ENCODE results near the gene APLP1.
"Not testable (repeated sequence)": the region's sequence is repeated elsewhere in the genome, so short reads cannot be mapped to it uniquely, and the experiment has no call there.

APLP1 gene

DNA sequence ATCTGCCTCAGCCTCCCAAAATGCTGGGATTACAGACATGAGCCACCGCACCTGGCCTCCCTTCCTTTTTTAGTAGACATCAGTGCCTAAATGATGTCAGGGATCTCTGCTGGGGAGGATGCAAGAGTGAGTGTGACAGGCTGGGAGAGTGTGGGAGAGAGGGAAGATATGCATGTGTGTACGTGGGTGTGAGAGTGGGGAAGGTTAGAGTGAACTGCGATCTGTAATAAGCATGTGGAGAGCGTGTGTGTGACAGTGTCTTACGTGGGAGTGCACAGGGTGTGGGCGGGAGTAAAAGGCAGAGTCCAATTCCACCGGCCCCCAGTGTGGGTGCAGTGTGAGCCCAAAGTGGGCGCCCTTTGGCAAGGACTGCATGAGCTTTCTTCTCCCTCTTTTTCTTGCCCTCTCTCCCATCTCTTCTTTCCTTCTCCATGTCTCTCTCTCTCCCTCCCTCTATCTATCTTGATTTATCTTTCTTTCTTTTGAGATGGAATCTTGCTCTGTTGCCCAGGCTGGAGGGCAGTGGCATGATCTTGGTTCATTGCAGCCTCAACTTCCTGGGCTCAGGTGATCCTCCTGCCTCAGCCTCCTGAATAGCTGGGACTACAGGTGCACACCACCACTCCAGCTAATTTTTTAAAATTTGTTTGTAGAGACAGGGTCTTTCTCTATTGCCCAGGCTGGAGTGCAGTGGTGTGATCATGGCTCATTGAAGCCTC, 15.2 kb upstream of the APLP1 start:
- no peak for DNase-seq

DNA sequence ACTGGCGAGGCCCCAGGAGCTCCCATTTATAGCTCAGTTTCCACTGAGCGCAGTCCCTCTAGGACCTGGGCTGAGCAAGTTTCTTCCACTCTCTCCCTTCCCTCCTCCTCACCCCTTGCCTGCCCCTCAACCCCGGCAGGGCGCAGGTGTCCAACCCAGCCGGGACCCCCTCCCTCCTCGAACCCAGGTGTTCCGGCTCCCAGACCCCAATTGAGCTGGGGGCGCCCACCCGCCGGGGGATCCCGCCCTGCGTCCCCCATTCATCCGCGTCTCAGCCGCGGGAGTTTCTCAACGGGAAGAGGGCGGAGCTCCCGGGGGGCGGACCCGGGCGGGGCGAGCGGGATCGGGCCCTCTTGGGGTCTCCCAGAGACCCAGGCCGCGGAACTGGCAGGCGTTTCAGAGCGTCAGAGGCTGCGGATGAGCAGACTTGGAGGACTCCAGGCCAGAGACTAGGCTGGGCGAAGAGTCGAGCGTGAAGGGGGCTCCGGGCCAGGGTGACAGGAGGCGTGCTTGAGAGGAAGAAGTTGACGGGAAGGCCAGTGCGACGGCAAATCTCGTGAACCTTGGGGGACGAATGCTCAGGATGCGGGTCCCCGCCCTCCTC, 11.7 kb upstream of the APLP1 start, which contains the start of gene KIRREL2:
TSS of gene KIRREL2 (plus strand) at position 366 of the 604 bp plus-strand sequence. CDS start at position 575, 209 bp downstream.
- DNase-seq, result no peak

DNA sequence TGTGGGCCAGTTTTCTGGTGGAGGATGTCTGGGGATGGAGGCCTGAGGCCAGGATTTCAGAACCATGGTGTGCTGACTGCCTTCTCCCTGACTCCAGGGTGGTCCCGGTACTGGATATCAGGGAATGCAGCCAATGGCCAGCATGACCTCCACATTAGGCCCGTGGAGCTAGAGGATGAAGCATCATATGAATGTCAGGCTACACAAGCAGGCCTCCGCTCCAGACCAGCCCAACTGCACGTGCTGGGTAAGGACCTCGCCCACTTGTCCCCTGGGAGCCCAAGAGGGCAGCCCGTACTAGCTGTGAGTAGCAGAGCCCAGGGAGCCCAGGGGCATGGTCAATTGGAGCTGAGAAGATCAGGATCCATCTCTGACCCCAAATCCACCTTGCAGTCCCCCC, 10.1 kb upstream of the APLP1 start:
- DNase-seq, result no peak

DNA sequence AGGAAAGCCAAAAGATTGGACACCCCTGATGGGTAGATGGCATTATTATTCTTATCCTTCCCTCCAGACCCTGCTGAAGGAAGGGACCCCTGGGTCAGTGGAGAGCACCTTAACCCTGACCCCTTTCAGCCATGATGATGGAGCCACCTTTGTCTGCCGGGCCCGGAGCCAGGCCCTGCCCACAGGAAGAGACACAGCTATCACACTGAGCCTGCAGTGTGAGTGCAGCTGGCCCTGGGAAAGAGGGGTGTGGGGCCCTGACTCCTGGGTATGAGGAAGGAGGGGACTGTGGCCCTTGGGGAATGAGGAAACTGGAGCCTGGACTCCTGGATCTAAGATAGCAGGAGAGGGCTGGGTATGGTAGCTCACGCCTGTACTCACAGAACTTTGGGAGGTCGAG, 9.0 kb upstream of the APLP1 start:
- no peak for DNase-seq

DNA sequence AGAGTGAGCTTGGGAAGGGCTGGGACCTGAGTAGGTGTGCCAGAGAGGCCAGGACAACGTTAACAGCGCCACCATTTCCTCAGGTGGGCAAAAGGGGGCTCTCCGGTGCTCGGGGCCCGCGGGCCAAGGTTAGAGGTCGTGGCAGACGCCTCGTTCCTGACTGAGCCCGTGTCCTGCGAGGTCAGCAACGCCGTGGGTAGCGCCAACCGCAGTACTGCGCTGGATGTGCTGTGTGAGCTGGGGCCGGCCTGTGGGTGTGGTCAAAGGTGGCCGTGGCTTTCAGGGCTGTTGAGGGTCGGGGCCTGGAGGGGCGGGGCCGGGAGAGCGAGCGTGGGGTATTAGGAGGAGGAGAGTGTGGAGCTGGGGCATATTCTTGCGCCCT, 7.9 kb upstream of the APLP1 start:
- DNase-seq, result no peak

DNA sequence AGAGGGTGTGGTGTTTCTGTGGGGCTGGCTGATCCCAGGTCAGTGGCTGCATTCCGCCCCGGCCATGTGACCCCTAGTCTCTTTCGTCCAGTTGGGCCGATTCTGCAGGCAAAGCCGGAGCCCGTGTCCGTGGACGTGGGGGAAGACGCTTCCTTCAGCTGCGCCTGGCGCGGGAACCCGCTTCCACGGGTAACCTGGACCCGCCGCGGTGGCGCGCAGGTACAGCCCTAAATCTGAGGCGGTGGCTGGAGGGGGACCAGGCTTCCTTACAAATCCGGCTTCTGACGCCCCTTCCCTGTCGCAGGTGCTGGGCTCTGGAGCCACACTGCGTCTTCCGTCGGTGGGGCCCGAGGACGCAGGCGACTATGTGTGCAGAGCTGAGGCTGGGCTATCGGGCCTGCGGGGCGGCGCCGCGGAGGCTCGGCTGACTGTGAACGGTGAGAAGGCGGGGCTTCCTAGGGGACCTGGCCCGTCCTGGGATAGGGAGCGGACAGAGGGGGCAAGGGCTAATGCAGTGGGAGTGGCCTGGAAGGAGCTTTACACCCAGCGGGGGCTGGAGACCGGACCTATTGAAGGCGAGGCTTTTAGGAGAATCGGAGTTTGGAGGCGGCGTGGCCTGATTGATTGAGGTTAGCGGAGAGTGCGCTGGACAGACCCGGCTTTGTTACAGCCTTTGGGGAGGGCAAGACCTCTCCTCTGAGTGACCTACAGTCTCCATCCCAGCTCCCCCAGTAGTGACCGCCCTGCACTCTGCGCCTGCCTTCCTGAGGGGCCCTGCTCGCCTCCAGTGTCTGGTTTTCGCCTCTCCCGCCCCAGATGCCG, 7.3 kb upstream of the APLP1 start:
- no peak for DNase-seq

DNA sequence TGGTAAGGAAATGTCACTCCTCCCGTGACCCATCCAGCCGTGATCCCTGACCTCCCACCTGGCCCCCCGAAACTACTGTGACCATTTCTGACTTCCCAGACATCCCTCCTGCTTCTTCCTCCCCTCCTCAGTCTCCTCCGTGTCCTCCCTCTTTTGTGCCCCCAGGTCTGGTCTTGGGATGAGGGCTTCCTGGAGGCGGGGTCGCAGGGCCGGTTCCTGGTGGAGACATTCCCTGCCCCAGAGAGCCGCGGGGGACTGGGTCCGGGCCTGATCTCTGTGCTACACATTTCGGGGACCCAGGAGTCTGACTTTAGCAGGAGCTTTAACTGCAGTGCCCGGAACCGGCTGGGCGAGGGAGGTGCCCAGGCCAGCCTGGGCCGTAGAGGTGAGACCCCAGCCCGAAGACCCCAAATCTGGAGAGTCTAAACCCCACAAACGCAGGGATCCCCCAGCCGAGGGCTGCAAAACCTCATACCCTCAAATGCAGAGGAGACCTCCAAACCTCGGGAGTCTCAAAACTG, 6.7 kb upstream of the APLP1 start:
- DNase-seq, result no peak

DNA sequence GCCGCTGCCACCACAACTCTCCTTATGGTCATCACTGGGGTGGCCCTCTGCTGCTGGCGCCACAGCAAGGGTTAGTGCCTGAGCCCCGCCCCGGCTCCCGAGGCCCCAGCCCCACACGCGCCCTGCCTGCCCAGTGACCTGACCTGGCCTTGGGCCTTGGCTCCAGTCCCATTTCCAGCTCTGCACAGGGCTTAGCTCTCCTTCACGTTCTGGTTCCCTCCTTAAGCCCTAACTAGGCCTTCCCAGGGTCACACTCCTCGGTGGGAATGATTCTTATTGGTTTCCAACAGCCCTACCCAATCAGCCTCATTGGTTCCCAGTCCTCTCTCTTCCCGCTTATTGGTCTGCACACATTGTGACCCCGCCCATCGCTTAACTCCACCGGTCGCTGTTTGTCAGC, 5.8 kb upstream of the APLP1 start:
- DNase-seq, result no peak

DNA sequence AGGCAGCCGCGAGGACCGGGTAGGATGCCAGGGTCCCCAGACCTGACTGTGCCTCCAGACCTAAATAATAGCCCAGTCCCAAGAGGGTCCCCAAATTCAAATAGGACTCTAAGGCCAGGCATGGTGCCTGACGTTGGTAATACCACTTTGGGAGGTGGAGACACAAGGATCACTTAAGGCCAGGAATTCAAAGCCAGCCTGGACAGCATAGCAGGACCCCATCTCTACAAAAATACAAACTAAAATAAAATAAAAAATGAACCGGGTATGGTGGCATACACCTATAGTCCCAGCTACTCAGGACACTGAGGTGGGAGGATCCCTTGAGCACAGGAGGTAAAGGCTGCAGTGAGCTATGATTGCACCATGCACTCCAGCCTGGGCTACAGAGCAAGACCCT, 5.4 kb upstream of the APLP1 start:
- no peak for DNase-seq

DNA sequence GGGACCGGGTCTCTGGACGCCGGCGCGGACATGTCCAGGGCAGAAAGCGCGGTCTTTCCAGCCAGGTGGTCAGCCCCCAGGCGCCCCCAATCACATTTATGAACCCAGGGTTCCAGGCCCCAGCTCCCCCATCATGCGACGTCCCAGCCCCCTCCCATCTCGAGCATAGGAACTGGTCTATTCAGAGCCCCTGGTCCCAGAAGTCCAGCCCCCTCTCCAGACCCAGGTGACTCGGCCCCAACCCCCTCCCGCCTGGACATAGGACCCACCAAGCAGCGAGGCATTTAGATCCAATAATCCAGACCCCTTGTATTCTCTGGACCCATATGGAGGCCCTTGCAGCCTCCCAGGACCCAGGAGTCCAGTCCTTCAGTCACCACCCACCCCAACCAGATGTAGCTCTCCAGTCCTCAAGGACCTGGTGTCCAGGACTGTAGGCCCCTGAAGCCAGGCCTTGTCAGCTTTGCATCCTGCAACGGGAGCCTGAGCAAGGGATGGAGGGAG, 501 bp downstream of the APLP1 start:
- no peak for DNase-seq

DNA sequence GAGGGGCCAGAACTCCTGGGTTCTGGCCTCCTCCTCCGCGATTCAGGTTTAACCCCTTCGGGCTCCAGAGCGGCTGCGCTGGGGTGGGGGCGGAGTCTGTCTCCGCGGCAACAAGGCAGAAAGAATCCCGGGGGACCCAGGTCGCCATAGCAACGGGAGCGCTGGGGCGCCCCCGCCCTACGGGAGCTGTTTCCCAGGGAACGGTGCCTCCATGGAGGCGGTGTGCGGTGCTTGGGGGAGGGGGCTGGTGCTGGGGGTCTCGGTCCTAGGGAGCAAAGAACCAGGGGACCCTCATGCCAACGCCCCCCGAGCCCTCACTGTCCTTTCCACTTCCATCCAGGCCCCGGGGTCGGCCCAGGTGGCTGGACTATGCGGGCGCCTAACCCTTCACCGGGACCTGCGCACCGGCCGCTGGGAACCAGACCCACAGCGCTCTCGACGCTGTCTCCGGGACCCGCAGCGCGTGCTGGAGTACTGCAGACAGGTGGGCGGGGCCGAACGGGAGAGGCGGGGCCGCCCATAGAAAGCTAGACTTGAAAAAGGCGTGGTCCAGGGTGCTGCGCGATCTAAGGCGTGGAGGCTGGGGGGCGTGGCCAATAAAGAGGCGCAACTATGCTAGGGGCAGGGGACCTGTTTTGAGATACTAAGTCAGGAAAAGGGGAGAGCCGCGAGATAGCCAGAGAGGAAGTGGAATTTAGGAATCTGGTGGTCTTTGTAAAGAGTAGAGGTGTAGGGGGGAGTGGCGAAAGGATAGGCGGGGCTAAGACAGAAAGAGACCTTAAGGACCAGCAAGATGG, 1.2 kb downstream of the APLP1 start:
- peak; percentile 81 for DNase-seq

DNA sequence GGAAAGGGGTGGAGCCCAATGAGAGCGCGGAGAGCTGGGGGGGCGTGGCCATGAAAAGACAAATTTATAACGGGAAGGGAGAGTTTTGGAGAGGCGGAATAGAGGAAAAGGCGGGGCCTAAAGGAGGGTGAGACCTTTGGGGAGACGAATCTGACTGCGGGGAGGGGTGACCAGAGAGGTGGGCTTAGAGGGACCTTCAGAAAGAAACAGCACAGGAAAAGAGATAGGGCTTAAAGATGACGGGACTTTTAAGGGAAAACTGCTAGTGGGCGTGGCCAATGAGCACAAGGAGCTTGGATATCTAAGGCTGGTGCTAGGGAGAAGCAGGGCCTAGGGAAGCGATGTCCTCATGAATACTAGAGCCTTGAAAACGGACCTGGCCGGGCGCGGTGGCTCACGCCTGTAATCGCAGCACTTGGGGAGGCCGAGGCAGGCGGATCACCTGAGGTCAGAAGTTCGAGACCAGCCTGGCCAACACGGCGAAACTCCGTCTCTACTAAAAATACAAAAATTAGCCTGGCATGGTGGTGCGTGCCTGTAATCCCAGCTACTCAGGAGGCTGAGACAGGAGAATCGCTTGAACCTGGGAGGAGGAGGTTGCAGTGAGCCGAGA, 1.9 kb downstream of the APLP1 start:
- DNase-seq, result not testable (repeated sequence)

DNA sequence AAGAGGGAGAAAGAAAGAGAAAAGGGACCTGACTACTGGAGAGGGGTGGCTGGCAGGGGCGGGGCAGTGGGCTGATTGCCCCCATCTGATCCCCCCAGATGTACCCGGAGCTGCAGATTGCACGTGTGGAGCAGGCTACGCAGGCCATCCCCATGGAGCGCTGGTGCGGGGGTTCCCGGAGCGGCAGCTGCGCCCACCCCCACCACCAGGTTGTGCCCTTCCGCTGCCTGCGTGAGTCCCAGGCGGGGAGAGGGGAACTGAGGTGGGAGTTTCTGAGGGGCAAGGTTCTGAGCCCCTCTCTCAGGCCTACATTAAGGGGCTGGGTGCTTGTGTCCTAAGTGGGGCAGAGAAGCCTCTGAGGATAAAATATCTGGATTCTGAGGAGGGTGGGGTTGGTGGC, 2.4 kb downstream of the APLP1 start:
- DNase-seq, result no peak

DNA sequence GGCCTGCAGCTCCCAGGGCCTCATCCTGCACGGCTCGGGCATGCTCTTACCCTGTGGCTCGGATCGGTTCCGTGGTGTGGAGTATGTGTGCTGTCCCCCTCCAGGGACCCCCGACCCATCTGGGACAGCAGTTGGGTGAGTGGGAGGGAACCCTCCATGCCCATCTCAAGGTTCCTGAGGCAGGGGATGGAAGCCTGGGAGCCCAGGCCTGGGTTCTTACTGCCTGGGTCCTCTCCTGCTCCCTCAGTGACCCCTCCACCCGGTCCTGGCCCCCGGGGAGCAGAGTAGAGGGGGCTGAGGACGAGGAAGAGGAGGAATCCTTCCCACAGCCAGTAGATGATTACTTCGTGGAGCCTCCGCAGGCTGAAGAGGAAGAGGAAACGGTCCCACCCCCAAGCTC, 3.2 kb downstream of the APLP1 start:
- no peak for DNase-seq

DNA sequence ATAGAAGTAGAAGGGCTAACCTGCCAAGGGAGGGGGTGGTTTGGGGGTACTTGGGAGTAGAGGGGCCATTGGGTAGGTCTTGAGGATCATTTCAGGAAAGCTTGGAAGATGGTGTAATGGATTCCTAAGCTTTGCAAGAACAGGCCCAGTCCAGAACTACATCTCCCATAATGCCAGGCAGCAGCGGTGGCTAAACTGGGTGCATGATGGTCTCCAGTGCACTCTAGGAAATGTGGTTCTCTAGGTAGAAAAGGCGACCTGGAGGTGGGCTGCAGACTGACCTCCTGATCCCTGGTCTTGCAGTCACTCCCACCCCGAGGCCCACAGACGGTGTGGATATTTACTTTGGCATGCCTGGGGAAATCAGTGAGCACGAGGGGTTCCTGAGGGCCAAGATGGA, 3.8 kb downstream of the APLP1 start:
- no peak for DNase-seq

DNA sequence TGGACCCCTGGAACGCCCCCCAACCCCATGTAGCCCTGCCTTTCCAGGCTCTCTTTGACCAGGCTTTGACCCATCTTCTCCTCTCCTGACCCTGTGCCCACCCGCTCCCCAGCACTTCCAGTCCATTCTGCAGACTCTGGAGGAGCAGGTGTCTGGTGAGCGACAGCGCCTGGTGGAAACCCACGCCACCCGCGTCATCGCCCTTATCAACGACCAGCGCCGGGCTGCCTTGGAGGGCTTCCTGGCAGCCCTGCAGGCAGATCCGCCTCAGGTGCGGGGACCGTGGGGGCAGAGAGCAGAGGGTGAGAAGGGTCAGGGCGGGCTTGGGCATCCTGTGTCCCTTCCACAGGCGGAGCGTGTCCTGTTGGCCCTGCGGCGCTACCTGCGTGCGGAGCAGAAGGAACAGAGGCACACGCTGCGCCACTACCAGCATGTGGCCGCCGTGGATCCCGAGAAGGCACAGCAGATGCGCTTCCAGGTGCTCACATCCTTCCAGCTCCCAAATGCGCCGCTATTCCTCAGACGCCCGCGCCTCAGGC, 6.1 kb downstream of the APLP1 start:
- no peak for DNase-seq

DNA sequence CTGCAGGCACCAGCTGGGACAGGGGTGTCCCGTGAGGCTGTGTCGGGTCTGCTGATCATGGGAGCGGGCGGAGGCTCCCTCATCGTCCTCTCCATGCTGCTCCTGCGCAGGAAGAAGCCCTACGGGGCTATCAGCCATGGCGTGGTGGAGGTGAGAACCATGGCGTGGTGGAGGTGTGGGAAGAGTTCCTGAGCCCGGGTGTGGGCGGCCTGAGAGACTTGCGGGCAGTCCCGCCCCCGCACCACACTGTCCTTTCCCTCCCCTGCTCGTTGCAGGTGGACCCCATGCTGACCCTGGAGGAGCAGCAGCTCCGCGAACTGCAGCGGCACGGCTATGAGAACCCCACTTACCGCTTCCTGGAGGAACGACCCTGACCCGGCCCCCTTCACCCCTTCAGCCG, 10.7 kb downstream of the APLP1 start:
- no peak for DNase-seq

DNA sequence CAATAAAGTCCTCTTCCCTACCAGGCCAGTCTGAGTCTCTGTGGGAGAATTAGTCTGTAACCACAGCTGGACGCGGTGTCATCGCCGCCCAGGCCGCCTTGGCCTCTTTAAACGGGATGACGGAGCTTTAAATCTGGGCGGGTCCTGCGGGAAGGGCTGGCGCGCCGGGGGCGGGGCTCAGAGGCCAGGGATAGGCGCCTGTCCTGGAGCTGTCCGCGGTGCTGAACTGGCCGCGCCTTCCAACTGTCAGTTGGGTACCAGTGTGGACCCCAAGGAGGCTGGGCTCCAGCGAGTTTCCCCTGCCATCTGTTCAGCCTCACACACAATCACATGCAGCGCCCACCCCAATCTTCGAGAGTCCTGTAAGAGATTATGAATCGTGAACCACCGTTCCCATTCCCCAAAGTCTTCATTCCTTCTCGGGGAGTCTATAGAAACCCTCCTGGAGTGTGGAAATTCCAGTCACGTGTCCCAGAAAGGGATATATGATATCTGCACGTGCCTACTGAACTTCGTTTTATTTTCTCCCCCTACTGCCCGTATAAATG, 11.5 kb downstream of the APLP1 start:
- DNase-seq, result peak; percentile 79

DNA sequence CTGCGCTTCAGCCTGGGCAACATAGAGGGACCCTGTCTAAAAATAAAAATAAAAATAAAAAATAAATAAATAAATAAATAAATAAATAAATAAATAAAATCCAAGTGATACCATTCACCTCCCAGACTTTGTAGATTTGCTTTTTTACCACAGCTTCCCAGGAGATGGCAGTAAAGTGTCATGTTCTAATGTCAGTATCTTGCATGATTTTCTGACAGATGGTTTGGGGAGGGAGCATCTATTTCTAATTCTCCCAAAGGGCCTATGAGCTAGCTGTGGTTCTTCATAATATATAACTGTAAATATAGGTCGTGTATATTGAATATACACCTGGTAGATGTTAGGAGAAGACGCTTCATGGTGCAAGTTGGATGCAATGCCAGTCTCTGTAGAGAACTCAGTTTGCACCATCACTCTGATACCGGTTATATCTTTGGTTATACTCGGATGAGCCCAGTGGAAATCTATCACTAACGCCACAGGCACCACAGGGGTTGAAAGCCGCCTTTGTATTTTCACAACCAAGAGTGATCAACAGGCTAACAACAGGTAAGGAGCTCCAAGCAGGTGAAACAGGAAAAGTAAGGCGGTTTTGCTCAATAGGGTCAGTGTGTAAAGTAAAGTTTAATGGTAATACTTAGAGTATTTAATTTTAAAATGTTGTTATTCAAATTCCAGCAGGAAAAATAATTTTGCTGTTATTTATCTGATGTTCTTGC, 13.9 kb downstream of the APLP1 start:
- peak; percentile 75 for DNase-seq

DNA sequence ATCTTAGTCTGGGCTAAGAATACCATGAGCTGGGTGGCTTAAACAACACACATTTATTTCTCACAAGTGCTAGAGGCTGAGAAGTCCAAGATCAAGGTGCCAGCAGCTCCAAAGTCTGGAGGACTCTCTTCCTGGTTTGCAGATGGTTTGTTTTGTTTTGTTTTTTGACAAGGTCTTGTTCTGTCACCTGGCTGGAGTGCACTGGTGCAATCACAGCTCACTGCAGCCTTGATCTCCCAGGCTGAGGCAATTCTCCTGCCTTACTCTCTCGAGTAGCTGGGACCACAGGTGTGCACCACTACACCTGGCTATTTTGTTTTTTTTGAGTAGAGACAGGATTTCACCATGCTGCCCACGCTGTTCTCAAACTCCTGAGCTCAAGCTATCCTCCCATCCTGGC, 15.5 kb downstream of the APLP1 start:
- DNase-seq, result no peak

DNA sequence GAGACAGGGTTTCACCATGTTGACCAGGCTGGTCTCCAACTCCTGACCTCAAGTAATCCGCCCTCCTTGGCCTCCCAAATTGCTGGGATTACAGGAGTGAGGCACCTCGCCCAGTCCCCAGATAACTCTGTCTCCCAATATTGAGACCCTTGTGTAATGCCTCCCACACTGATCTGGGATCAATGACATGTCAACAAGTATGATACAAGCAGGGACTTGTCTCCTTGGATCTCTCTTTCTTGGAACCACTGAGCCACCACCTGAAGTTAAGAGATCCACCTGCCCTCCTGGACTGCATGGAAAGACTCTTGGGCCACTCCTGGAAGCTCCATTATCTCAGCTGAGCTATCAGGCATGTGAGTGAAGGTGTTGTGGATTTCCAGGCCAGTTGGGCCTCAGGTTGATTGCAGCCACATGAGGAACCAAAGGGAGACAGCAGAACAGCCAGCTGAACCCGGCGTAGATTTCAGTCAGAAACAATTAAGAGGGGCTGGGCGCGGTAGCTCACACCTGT, 16.9 kb downstream of the APLP1 start:
- no peak for DNase-seq

All from kidney glomerular epithelial cell (primary cell).